IMR-90 (cell line): ENCODE measurements around the gene SREBF2.

Source experiments
- BHLHE40 ChIP-seq: fragments of 150-350 bp; IDR thresholded peaks from 2 replicates; pipeline ENCODE4 v1.6.1; 2016; ENCODE audit warnings: mild to moderate bottlenecking, low read depth, low read length
- CEBPB ChIP-seq: IDR thresholded peaks from 2 replicates; pipeline ENCODE4 v1.6.1; 2012; ENCODE audit warnings: low read depth, low read length, improper control_type of control experiment
- CTCF ChIP-seq: conservative IDR thresholded peaks from 2 replicates; pipeline ENCODE4 v1.5.1; 2012; ENCODE audit warnings: mild to moderate bottlenecking, low read depth, low read length, improper control_type of control experiment
- MAZ ChIP-seq: IDR thresholded peaks from 2 replicates; pipeline ENCODE4 v1.6.1; 2012; ENCODE audit warnings: low read depth, mild to moderate bottlenecking, low read length, improper control_type of control experiment, moderate library complexity, borderline replicate concordance
- MXI1 ChIP-seq: IDR thresholded peaks from 2 replicates; pipeline ENCODE4 v1.6.1; 2012; ENCODE audit warnings: low read depth, mild to moderate bottlenecking, low read length, moderate library complexity, borderline replicate concordance
- POLR2A ChIP-seq: IDR thresholded peaks from 2 replicates; pipeline ENCODE4 v1.6.1; 2012; ENCODE audit warnings: mild to moderate bottlenecking, low read depth, low read length
- RAD21 ChIP-seq: IDR thresholded peaks from 2 replicates; pipeline ENCODE4 v1.6.1; 2012; ENCODE audit warnings: low read length, improper control_type of control experiment
- SMC3 ChIP-seq: fragments of 150-350 bp; IDR thresholded peaks from 2 replicates; pipeline ENCODE4 v1.6.1; 2016; ENCODE audit warnings: low read depth, mild to moderate bottlenecking, antibody characterized with exemption, low read length, moderate library complexity
- USF2 ChIP-seq: fragments of 150-350 bp; IDR thresholded peaks from 2 replicates; pipeline ENCODE4 v1.6.1; 2017; ENCODE audit warnings: mild to moderate bottlenecking, antibody characterized with exemption, low read length, low read depth

GRCh38 chr22:41947424-41948080 is 114.6 kb downstream of the SREBF2 start:
- TF ChIP-seq CEBPB (no peak), CTCF (no peak), POLR2A (no peak), MXI1 (no peak), RAD21 (no peak), USF2 (no peak), BHLHE40 (no peak), SMC3 (no peak), MAZ (no peak)
